HG03280 (cell line): ENCODE data around the gene ZNF622.
"Not testable (repeated sequence)": the region's sequence is repeated elsewhere in the genome, so short reads cannot be mapped to it uniquely, and the experiment has no call there.

Experiments used
- ATAC-seq: cut with Tn5 transposase; IDR thresholded peaks from one replicate; pipeline ENCODE4 v1.9.1; 2021; ENCODE audit warnings: mild to moderate bottlenecking, moderate library complexity; ENCODE audit not compliant: unreplicated experiment

ZNF622 gene

DNA sequence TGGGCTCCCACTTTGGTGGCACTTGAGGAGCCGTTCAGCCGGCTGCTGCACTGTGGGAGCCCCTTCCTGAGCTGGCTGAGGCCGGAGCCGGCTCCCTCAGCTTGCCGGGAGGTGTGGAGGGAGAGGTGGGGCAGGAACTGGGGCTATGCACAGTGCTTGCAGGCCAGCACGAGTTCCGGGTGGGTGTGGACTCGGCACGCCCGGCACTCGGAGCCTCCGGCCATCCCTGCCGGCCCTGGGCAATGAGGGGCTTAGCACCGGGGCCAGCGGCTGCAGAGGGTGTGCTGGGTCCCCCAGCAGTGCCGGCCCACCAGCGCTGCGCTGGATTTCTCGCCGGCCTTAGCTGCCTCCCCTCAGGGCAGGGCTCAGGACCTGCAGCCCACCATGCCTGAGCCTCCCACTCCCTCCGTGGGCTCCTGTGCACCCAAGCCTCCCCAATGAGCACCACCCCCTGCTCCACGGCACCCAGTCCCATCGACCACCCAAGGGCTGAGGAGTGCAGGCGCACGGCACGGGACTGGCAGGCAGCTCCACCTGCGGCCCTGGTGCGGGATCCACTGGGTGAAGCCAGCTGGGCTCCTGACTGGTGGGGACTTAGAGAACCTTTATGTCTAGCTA is 29.4 kb downstream of the ZNF622 start:
- ATAC-seq: not testable (repeated sequence)

DNA sequence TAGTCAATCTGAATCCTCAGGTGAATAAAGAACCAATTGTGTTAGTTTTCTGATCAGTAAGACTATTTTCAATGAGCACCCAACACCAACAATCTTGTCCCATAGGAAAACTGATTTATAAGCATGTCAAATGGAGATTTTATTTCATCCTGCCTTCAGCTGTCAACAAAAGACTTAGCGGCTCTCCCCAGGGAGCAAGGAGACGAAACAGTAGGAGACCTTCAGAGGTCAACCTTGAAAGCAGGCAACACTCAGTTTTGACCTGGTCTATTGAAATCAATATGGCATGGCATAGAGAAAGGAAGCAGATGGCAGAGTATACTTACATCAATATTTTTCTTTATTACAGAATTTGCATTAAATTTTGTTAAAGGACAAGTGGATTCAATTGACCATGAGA is 34.1 kb downstream of the ZNF622 start:
- no peak for ATAC-seq

DNA sequence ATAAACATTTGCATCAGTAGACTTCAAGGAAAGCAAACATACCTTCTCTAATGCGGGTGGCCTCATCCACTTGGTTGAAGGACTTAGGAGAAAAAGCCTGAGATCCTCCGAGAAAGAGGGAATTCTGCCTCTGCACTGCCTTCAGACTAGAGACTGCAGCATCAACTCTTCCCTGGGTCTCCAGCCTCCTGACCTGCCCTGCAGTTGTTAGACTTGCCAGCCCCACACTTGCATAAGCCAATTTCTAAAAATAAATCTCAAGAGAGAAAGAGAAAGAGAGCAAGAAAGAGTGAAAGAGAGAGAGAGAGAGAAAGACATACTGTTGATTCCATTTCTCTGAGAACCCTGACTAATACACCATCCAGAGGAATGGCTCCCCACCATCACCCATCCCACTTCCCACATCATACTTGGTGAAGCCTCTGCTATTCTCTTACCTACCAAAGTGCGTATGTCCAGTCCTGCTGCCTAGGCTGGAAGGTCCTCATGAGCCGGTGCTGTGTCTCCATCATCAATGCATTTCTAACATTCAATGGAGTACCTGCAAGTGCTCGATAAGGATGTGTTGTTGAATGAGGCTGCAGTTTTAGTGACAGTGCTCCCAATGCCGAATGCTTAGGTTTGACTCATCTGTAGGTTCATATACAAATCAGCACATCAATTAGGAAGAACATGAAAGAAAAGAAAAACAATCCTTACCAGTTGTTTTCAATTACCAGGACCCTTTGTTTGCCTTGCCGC is 35.1 kb downstream of the ZNF622 start:
- no peak for ATAC-seq

DNA sequence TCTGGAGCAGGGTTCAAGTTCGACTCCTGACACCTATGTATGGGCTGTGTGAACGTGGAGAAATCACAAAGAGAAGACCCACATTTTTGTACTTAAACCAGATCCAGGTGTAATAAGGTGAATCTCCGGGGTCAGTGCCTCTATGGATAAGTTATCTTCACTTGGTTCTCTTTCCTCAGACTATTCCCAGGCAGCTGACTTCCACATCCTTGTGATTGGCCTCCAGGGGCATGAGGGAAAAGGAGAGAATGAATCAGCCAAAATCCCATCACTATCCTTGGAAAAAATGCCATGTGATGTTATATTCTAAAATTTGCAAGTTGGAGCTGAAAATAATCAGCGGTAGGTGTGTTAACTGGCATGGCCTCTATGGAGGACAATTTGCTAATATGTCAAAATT is 37.2 kb downstream of the ZNF622 start:
- no peak for ATAC-seq

DNA sequence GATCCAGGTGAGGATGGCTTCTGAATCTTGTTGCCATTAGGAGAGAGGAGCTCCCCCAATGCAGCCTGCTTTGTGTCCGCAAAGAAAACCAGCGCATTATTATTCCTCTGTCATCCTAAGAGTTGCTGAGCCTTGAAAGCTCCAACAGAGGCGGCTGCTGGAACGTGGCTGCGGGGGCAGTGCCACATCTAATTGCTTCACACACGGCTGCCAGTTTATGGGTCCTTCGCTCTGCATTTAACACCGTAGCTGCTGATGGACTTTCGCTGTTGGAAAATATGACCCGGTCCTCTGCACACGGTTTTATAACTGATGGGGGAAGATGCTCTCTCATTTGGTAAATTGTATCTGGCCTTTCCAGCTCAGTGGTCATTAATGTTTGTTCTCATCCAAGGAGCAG is 38.0 kb downstream of the ZNF622 start:
- ATAC-seq: no peak

DNA sequence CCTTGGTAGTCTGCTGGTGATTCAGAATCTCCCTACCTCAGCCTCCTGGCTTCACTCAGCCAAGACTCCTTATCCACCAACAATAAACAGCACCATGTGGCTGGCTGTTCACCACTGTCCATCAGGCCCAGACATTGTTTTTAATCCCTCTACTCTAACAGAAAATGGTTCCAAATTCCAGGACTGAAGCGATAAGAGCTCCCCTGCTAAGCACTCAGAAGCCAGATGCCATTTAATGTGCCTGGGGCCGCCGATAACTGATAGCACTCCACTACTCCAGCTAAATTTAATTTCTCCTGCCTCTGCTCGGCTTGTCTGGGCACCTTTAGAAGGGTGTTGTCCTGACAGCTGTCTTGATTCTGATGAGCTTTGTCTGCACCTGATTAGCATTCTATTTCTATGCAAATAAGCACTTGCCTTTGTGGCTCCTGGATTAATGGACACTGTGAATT is 47.1 kb downstream of the ZNF622 start:
- no peak for ATAC-seq

DNA sequence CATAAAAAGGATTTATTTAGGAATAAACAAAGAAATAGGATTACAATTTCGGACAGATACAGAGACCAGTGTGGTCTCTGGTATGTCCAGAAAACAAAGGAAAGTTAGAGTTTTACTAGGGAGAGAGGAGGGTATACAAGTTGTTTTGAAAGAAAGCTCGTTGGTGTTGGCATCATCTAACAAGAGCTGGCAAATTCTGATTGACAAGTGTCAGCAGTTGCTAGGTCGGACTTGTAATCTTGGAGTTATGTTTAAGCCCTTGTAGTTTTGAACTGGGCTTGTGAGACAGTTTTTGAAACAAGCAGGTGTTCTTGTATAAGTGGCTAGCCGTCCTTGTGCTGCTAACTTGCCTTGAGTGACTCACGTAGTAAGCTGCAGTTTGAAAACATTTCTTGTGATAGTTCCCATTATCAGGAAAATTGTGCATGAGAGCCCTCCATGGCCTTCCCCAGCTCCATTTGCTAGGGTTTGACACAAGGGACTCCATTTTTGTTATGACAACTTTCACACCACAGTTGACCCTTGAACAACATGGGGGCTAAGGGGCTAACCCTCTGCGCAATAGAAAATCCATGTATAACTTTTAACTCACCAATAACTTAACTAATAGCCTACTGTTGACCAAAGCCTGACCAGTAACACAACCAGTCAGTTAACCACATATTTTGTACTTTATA is 48.1 kb downstream of the ZNF622 start:
- ATAC-seq: no peak

DNA sequence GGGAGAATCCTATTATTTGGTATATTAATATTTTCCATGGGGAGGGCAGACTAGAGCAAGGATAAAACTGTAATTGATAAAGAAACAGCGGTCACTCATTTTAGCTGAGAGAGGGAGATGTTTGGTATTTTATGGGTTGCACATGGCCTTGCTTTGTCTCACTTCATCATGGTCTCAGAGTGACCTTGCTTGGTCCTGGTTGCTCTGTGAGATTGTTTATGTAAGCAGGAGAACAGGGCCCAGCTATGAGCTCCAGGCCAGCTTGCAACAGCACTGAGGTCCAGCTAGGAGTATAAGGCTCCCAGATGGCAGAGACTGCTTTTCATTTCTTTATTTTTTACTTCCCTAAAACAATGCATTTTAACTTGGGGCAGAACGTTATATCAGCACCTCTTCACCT is 50.7 kb downstream of the ZNF622 start:
- ATAC-seq: no peak

DNA sequence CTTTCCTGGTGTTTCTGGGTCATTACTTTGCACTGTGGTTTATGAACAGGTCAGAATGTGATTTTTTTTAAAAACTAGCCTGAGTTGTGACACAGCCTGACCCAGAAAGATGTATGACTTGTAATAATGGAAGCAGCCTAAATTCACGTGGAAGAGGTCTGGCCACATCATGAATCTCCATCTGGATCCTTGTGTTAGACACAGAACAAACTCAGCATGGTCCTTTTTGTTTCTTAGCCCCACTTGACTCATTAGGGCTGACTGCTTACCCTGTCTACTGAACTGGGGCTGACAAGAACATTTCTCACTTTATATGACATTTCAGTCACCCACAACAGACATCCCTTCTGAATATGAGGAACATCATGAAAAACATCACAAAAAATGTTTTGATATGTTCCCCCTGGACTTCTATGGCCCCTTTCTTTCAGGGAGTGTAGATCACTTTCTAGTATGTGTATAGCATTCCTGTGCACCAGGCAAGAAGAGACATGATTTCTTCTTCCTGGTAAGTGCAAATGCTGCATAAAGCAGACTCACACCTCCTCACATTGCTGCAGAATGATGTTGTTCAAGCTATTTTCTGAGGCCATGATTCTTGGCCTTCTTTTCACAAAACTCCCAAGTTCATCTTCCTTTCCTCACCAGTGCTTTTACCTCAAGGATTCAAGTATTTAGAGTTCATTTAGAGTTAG is 52.3 kb downstream of the ZNF622 start:
- no peak for ATAC-seq

DNA sequence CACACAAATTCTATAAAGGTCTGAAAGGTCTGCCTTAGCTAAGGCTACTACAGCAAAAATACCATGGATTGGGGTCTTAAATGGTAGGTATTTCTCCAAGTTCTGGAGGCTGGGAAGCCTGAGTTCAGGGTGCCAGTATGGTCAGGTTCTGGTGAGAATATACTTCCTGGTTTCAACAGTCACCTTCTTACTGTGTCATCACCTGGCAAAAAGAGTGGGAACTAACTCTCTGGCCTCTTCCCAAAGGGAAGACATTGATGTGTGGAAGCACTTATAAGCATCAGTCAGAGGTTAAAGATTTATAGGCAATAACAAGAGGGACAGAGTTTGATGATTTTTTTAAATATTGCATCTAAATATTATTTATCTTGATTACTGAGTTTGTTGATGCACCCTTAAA is 53.0 kb downstream of the ZNF622 start:
- ATAC-seq: no peak

DNA sequence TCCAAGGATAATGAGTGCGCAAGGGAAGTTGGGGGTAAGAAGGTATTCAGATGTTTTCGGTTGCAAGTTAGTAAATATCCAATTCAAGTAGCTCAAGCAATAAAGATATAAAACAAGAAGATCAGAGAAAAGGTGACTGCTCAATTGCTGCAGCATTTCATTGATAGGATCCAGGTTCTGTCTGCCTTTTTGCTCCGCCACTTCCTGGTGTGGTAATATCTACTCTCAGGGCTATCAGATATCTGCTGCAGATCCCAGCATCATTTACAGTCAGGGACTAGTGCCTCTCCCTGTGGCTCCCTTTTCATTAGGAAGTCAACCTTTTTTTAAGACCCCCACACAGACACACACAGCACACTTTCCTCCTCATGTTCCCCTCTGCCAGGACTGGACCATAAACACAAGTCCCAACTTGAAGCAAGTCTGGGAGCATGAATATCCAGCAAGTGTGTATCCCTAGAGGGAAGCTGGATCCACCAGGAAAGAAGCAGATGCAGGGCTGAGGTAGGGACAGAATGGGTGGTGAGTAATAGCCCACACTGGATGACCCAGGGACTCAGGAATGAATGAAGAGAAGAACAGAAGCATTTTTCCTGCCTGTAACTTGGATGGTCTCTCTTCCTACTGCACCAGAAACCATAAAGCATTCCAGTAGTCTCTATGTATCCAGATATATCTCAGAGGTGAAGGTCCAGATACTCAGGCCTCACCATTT is 53.7 kb downstream of the ZNF622 start:
- ATAC-seq: no peak

DNA sequence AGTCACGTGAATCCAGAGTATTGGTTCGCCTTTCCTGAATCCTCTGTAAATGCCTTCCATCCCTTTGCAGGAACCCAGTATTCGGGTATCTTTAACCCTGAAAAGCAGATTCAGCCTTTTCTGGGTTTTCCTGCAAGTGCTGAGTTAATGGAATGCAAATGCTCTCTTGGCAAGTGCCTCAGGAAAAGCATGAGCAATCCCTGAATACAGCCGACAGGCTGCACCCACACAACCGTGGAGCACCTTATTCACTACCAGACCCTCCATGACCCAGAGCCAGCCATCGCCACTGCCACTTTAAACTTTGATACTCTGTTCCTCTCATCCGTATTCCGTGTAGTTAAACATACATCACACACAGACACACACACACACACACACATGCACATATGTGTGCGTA is 54.4 kb downstream of the ZNF622 start:
- ATAC-seq: no peak

DNA sequence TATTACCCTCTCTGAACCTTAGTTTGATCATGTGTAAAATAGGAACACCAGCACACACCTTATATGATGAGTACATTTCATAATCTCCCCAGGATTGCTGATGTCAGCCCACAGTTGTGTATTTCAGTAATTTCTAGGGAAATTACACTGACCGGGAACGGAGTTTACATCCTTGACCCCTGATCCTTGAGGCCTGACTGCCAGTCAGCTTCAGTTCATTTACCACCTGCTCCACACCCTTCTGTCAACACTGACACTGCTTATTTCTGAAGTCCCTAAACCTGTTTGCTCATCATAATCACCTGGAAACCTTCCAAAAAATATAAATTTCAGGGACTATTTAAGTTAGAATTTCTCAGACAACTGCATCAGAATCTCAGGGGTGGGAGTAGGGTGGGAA is 55.3 kb downstream of the ZNF622 start:
- no peak for ATAC-seq

DNA sequence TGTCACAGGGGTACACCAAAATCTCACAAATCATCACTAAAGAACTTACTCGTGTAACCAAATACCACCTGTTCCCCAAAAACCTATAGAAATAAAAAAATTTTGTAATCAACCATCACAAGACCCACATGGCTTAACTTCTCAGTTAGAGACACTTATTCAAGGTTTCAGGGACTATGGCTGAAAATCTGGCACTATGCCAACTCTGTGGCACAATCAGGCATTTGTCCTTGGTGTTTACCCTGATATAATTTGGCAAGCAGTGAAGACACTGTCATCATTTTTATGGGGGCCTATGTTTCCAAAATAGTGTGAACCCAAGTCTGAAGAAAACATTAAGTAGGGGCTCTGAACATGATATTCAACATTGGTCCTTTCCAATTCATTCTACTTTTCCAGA is 59.0 kb downstream of the ZNF622 start:
- no peak for ATAC-seq

DNA sequence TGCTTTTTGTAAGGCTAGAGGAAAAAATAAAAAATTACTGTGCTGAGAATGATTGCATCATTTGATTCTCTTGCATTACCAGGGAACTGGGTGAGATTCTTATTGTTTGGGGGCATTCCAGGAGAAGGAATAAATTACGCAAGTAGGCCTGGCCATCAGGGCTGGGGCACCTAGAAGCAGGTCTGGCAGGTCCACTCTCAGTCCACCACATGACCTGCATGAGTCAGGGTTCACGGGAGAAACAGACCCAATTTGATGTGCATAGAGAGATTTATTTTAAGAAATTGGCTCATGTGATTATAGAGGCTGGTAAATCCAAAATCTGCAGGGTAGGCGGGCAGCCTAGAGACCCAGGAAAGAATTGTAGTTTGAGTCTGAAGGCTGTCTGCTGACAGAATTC is 59.6 kb downstream of the ZNF622 start:
- no peak for ATAC-seq
